ENCODE measurements around the gene QSER1.
"Not testable (repeated sequence)": the region's sequence is repeated elsewhere in the genome, so short reads cannot be mapped to it uniquely, and the experiment has no call there.

Gene QSER1

DNA sequence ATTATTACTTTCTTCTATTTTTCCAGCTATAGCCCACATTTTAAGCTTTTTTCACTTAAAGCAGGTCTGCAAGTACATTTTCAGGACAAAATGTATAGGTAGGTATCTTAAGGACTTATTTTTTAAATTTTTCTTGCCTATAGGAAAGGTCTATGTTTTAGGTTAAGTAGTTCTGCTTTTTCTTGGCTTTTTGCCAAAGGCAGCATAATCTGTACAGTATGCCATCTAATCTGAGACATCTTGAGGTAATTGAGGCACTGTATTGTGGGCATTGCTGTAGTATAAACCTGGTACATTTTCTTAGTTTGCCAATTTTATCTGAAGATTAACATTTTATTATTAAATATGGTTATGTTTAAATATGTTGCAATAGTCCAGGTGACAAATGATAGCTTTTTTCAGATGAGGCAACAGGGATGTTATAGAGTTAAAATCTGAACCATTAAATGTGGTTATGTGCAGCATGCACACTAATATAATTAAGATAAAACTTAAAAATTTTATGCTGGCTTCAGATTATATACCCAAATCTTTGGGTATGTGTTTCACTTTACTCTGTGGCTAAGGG, 42.9 kb downstream of the QSER1 start:
- DNase-seq, result peak in 1 of 2 donors; percentile 15

- DNase-seq, result not testable (repeated sequence)
Observed at GRCh38 chr11:32936178-32936577, 43.6 kb downstream of the QSER1 start.

GRCh38 chr11:32937283-32937682, 44.7 kb downstream of the QSER1 start:
- DNase-seq, result not testable (repeated sequence)

DNA sequence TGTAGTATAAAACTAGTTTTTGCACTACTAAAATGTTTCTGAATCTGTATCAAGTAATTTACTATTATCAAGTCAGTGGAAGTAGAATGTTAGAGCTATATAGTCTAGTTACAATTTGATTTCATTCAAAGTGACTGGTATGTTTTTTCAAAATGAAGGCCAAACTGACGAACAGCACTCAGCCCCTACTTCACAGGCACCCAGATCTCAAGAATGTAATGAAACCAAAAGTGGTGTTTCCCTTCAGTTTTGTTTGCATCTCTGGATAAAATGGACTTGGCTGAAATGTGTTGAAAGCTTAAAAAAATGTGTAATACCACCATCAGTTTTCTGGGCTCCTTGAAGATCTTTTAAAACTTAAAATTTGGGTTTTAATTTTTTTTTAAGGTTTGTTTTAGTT, 46.4 kb downstream of the QSER1 start:
- no peak for DNase-seq

DNA sequence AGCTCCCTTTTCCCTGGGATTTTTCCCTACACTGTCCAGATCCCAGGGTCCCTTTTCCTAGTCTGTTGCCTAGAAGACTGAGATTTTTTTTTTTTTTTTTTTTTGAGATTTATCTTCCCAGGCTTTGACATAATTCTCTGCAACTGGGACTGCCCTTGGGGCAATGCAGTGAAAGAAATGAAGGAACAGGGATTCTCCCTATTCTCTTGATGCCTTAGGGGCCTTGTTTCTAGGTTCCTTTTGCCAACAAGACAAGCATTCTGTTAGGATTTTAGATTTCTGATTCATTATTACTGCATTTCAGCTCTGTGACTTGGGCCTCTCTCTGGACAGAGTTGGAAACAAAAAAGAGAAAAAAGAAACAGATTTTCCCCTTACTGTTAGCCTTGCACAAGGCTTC, 47.3 kb downstream of the QSER1 start:
- no peak for DNase-seq

DNA sequence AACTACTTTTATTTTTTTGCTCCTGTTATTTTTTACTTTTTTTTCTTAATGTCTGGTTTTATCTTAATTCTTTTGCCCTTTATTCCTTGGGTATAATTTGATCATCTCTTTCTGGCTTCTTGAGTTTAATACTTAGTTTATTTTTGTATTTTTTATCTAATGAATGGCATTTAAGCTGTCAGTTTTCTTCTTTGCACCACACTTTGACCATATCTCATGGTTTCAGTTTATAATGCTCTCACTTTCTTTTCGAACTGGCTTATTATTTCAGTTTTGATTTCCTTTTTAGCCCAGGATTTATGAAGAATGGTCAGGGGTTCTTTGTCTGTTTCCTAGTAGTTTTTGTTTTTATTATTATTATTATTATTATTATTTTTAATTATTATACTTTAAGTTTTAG, 48.3 kb downstream of the QSER1 start:
- no peak for DNase-seq

DNA sequence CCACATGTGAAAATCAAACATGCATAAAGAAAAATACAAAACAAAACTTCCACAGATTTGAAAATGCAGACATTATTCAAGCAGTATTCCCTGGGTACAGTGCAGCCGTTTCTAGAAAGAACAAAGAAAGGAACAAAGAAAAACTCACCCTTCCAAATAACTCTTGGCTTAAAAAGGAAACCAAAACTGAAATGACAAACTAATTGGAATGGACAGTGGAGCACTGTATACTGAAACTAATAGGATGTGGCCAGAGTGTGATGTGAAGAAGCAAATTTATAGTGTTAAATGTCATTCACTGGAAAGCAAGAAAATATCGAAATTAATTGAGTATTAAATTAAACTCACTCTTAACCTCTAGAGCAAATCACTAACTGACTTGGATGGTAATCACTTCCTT, 55.4 kb downstream of the QSER1 start:
- no peak for DNase-seq

DNA sequence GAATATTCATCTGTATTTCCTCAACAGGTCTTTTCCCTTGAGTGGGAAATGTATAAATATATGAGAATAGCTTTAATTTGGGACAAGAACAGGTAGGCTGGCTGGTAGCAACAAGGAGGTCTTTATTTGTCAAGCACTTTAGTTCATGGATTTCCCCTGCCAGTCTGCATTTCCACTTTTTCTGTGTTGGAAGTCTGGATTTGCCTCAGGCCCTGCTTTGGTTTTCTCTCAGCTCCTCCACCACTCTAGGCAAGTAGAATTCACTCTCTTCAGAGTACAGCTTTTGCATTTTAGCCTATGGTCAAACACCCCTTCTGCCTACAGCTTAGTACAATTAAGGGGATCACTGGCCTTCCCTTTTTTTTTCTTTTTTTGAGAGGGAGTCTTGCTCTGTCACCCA, 57.1 kb downstream of the QSER1 start:
- DNase-seq, result no peak

- no peak for DNase-seq
Observed at GRCh38 chr11:32952421-32952820, 59.8 kb downstream of the QSER1 start.

GRCh38 chr11:32953700-32954099, 61.1 kb downstream of the QSER1 start:
- DNase-seq, result no peak

DNA sequence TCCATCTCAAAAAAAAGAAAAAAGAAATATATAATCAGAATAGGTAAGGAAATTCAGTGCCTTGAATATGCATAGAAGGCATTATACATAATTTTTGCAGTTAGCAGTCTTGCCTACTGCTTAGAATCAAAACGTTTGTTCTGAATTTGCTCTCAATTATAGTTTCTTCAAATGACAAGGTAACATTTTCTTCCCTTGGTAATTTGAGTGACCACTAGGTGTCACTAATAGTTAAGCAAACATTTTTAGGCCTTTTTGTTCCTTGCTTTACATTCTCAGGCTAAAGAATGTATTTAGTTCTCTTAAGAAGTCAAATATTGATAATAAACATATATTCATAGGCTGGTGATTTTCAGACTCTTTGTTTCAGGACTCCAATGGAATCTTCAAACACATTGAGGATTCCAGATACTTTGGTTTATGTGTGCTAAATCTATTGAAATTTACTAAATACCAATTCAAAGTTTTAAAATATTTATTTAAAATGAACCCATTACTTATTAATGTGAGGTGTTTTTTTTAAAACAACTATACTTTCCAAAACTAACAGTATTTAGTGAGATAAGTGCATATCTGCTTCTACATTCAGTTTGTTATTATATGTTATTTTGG, 68.0 kb downstream of the QSER1 start:
- DNase-seq, result peak in 1 of 2 donors; percentile 31

- DNase-seq, result no peak
Observed at GRCh38 chr11:32962016-32962415, 69.4 kb downstream of the QSER1 start.

DNA sequence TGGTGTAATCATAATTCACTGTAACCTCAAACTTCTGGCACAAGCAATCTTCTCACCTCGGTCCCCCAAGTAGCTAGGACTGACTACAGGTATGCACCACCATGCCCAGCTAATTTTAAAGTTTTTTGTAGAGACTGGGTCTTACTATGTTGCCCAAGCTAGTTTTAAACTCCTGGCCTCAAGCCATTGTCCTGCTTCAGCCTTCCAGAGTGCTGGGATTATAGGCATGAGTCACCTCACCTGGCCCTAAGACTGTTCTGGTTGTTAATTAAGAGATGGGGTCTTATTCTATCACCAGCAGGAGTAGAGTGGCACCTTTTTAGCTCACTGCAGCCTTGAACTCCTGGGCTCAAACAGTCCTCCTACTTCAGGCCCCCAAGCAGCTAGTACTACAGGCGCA, 71.1 kb downstream of the QSER1 start:
- no peak for DNase-seq

DNA sequence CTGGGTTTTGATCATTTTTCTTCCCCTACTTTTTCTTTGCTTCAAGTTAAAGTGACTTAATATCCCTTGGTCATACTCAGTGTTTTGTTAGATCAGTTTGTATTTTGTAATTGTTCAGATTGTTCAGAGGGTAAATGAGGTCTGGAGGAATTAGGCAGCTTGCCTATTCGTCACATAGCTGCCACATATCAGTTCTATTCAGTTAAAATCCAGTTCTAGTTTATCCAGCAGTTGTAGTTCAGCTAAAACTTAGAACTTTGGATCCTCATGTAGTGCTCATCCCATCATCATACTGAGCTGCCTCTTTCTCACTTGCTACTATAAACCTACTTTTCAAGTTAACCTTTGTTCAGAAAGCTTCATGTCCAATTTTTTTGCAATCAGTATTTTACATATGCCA, 75.9 kb downstream of the QSER1 start:
- DNase-seq, result no peak

- DNase-seq, result not testable (repeated sequence)
Observed at GRCh38 chr11:32972233-32972632, 79.6 kb downstream of the QSER1 start.

DNA sequence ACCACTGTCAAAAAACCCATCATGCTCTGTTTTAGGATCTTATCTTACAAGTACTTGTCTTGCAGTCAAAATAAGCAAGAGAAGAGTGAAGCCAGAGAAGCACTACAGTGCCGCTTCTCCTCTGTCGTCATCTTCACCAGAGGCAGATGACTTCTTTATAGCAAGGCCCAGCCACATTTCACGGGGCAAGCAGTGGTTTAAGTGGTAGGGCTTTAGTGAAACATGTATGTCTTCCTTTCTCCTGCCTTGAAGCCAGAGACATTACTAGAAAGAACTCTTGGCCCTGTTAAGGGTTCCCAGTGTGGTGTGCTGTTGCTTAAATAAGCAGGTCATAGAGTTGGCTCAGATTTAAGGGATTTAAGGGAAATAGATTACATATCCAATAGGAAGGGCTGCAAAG, 80.2 kb downstream of the QSER1 start:
- peak in 1 of 2 donors; percentile 2 for DNase-seq

- DNase-seq, result no peak
Observed at GRCh38 chr11:32982626-32983025, 90.0 kb downstream of the QSER1 start.

DNA sequence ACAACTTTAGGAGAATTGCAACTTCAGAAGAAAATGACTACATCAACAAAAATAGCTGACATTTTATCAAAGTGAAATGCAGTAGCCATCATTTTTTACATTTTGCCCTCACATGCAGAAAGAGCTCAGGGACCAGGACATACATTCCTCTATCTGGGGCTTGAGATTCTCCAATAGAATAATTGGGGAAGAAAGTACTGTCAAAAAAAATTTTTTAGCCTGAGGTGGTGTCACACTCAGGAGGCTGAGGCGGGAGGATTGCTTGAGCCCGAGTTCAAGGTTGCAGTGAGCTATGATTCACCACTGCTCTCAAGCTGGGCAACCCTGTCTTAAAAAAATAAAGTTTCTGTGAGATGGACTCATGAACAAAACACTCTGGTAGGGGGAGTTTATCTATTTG, 90.9 kb downstream of the QSER1 start:
- no peak for DNase-seq

DNA sequence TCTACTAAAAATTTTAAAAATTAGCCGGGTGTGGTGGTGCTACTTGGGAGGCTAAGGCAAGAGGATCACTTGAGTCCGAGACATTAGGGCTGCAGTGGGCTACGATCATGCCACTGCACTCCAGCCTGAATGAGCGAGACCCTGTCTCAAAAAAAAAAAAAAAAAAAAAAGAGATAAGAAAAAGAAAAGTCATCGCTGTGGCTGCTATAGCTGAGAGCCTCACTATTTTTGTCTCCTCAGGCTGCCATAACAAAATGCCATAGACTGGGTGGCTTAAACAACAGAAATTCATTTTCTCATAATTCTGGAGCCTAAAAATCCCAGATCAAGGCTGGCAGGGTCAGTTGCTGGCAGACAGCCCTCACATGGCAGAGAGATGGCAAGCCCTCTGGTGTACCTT, 93.0 kb downstream of the QSER1 start:
- no peak for DNase-seq

GRCh38 chr11:32987851-32988250, 95.2 kb downstream of the QSER1 start:
- no peak for DNase-seq

DNA sequence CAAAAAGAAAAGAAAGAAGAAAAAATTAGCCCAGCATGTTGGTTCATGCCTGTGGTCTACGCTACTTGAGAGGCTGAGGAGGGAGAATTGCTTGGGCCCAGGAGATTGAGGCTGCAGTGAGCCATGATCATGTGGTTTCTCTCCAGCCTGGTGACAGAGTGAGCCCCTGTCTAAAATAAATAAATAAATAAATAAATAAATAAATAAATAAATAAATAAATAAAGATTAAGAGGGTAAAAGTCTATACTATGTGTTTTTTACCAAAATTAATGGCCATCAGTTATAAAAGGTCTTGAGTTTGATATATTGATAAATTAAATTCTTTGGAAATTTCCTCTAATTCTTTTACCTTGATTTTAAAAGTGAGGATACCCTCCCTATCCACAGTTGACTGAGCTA, 97.9 kb downstream of the QSER1 start:
- DNase-seq, result no peak

- DNase-seq, result no peak
Observed at GRCh38 chr11:32991427-32991826, 98.8 kb downstream of the QSER1 start.

GRCh38 chr11:32991898-32992297, 99.3 kb downstream of the QSER1 start:
- no peak for DNase-seq

DNA sequence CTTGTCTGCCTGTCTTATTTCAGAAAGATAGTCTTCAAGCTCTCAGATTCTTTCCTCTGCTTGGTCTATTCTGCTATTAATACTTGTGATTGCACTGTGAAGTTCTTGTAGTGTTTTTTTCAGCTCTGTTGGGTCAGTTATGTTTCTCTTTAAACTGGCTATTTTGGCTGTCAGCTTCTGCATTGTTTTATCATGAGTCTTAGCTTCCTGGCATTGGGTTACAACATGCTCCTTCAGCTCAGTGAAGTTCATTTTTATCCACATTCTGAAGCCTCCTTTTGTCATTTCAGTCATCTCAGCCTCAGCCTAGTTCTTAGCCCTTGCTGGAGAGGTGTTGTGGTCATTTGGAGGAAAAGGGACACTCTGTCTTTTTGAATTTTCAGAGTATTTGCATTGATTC, 107.6 kb downstream of the QSER1 start:
- no peak for DNase-seq

- DNase-seq, result no peak
Observed at GRCh38 chr11:33001281-33001680, 108.7 kb downstream of the QSER1 start.
